Osteoblast (primary cell): ENCODE results near the gene ALS2CL. TPM values are rescaled to one million over a fixed set of nuclear protein-coding genes. Genes with fewer than 3 reads are reported as not detected.
A peak's percentile ranks its signal among the peaks of the same experiment; 100 is the strongest.

ENCODE experiments used
- DNase-seq: peaks from one replicate; pipeline ENCODE4 v3.0.0; 2011; ENCODE audit warnings: low spot score, mixed read lengths; ENCODE audit not compliant: insufficient read length; ENCODE audit errors: missing footprints
- H2AFZ ChIP-seq: 2 replicates; pipeline ENCODE4 v1.6.0; 2011; ENCODE audit warnings: mild to moderate bottlenecking, low read length
- H3K27ac ChIP-seq: 2 replicates; pipeline ENCODE4 v1.5.1; 2011; ENCODE audit warnings: mild to moderate bottlenecking, low read depth, low read length, moderate library complexity
- H3K27me3 ChIP-seq: 2 replicates; pipeline ENCODE4 v1.6.0; 2012; ENCODE audit warnings: mild to moderate bottlenecking, control low read depth, inconsistent platforms, low read length, moderate library complexity; ENCODE audit not compliant: insufficient read depth
- H3K36me3 ChIP-seq: 2 replicates; pipeline ENCODE4 v1.5.1; 2011; ENCODE audit warnings: mild to moderate bottlenecking, low read length, control low read depth, moderate library complexity; ENCODE audit not compliant: insufficient read depth
- H3K4me1 ChIP-seq: 2 replicates; pipeline ENCODE4 v1.5.1; 2011; ENCODE audit warnings: mild to moderate bottlenecking, low read length, control low read depth, moderate library complexity; ENCODE audit not compliant: insufficient read depth
- H3K4me2 ChIP-seq: 2 replicates; pipeline ENCODE4 v1.6.0; 2011; ENCODE audit warnings: mild to moderate bottlenecking, low read length; ENCODE audit not compliant: insufficient read depth
- H3K4me3 ChIP-seq: fragments of 200-600 bp; sonication (generic); 3 replicates; pipeline ENCODE4 v1.5.1; 2012; ENCODE audit warnings: mild to moderate bottlenecking, low read length, inconsistent platforms; ENCODE audit not compliant: insufficient read depth
- H3K79me2 ChIP-seq: 2 replicates; pipeline ENCODE4 v1.6.0; 2012; ENCODE audit warnings: mild to moderate bottlenecking, low read length, control low read depth, inconsistent platforms; ENCODE audit not compliant: insufficient read depth
- H3K9me3 ChIP-seq: 2 replicates; pipeline ENCODE4 v1.5.1; 2011; ENCODE audit warnings: low read depth, low read length, control low read depth
- H4K20me1 ChIP-seq: 2 replicates; pipeline ENCODE4 v1.6.0; 2012; ENCODE audit warnings: mild to moderate bottlenecking, low read length, control low read depth; ENCODE audit not compliant: insufficient read depth
- total RNA-seq: library from RNA; depleted of rRNA; stranded (reverse); fragments of >200 nt; gene quantifications from 2 replicates; pipeline ENCODE4 v1.2.3, GENCODE V29; 2012
- TF ChIP-seq, protein P1 (sequence below): IDR thresholded peaks from 2 replicates; pipeline ENCODE4 v1.5.1; 2011; ENCODE audit warnings: mild to moderate bottlenecking, low read depth, low read length, moderate library complexity; ENCODE audit errors: extremely low read depth

The ALS2CL gene
- total RNA-seq, 1 donor = 1.1 TPM

DNA sequence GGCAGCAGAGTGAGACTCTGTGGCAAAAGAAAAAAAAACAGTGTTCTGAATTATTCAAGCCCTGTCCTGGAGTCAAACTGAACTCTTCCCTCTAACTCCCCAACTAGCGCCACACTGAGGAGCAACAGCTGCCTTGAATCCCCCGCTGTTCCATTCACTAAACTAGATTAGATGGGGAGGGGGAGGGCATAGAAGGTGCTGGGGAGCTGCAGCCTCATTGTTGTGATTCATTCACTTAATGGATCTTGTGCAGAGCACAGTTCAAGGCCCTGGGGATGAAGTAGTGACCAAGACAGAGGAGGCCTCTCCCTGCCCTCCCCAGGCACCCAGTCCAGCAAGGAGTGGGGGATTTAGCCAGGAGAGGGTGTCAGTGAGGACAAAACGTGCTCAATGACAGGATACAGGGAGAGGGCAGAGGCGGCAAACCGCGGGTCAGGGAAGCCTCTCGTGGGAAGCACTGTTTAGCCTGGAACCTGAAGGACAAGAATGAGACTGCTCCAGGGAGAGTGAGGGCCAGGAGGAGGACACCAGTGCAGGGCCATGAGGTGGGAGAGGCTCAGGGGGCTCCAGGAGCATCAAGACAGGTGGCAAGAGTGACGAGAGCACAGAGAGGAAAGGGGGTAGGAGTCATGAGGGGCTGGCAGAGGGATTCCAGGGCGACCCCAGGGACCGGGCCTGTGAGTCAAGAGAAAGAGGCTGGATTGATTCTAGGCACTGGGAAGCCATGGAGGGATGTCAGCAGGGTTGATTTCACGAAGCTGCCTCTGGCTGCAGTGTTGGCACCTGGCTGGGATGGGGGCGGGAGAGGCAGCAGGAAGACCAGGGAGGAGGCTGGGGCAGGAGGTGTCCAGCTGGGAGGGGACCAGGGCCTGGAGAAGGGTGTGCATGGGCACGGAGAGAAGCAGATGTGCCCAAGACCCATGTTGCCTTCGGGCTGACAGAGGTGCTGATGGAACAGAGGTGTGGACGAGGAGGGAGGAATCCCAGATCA lies 31.4 kb downstream of the ALS2CL start:
- Histone ChIP-seq H3K4me3 (no peak overlapping the region), H3K27me3 (peaks cover 6% of the 10 kb centered on the region), H3K4me1 (peaks cover 7% of the 10 kb centered on the region), H3K36me3 (no peaks in the 10 kb centered on the region), H3K79me2 (no peaks in the 10 kb centered on the region), H4K20me1 (no peaks in the 10 kb centered on the region), H3K4me2 (no peak overlapping the region), H3K27ac (no peak overlapping the region), H2AFZ (no peak overlapping the region), H3K9me3 (no peaks in the 10 kb centered on the region)
- DNase-seq = peak; percentile 62
- TF ChIP-seq, protein P1, sequence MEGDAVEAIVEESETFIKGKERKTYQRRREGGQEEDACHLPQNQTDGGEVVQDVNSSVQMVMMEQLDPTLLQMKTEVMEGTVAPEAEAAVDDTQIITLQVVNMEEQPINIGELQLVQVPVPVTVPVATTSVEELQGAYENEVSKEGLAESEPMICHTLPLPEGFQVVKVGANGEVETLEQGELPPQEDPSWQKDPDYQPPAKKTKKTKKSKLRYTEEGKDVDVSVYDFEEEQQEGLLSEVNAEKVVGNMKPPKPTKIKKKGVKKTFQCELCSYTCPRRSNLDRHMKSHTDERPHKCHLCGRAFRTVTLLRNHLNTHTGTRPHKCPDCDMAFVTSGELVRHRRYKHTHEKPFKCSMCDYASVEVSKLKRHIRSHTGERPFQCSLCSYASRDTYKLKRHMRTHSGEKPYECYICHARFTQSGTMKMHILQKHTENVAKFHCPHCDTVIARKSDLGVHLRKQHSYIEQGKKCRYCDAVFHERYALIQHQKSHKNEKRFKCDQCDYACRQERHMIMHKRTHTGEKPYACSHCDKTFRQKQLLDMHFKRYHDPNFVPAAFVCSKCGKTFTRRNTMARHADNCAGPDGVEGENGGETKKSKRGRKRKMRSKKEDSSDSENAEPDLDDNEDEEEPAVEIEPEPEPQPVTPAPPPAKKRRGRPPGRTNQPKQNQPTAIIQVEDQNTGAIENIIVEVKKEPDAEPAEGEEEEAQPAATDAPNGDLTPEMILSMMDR = no peak

- no peak overlapping the region for H2AFZ ChIP-seq
- no peak overlapping the region for H3K27ac ChIP-seq
- TF ChIP-seq, protein P1 = no peak
- no peak overlapping the region for H3K4me3 ChIP-seq
- H3K79me2 ChIP-seq = no peaks in the 10 kb centered on the region
- DNase-seq = peak; percentile 37
- H3K4me2 ChIP-seq = no peak overlapping the region
- H4K20me1 ChIP-seq = no peaks in the 10 kb centered on the region
- no peaks in the 10 kb centered on the region for H3K36me3 ChIP-seq
- H3K9me3 ChIP-seq = no peaks in the 10 kb centered on the region
- peaks cover 11% of the 10 kb centered on the region for H3K27me3 ChIP-seq
- H3K4me1 ChIP-seq = peaks cover 7% of the 10 kb centered on the region
These were observed 32.6 kb downstream of the ALS2CL start for GRCh38 chr3:46660543-46661523.

DNA sequence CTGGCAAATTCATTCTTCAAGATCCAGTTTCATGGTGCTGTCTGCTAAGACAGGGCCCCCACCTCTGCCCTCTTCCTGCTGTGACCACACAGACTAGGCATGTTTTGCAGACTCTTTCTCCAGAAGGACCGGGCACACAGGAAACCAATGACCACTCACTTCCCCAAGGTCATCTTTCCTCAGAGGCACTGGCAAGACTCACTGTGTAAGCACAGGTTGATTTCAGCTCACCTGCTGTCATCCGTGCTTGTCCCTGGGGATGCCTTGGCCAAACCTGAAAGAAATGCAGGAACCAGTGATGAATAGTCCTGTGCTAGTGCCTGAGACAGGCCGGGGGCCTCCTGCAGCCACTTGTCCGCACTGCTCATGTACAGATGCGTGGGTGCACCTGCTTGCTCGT lies 33.5 kb downstream of the ALS2CL start:
- no peaks in the 10 kb centered on the region for H4K20me1 ChIP-seq
- H3K27ac ChIP-seq = no peak overlapping the region
- no peak overlapping the region for H3K4me3 ChIP-seq
- H2AFZ ChIP-seq = no peak overlapping the region
- no peak for DNase-seq
- TF ChIP-seq, protein P1 = no peak
- no peak overlapping the region for H3K4me2 ChIP-seq
- H3K79me2 ChIP-seq = no peaks in the 10 kb centered on the region
- no peaks in the 10 kb centered on the region for H3K9me3 ChIP-seq
- peaks cover 7% of the 10 kb centered on the region for H3K4me1 ChIP-seq
- no peaks in the 10 kb centered on the region for H3K36me3 ChIP-seq
- H3K27me3 ChIP-seq = peaks cover 11% of the 10 kb centered on the region
